HFFc6 (cell line): Measurements from ENCODE around the gene GLYR1. TPM values are rescaled to one million over a fixed set of nuclear protein-coding genes. Genes with fewer than 3 reads are reported as not detected.

ENCODE experiments used
- DNase-seq: peaks from one replicate; pipeline ENCODE4 v3.0.0-alpha.2; 2018
- H3K27ac Mint-ChIP-seq: 2 replicates; pipeline ENCODE4 v1.8.0; 2020; ENCODE audit warnings: mild to moderate bottlenecking, mixed read lengths
- H3K27me3 Mint-ChIP-seq: 2 replicates; pipeline ENCODE4 v1.8.0; 2021; ENCODE audit warnings: mild to moderate bottlenecking, moderate library complexity, mixed read lengths; ENCODE audit not compliant: insufficient read depth
- H3K36me3 Mint-ChIP-seq: 2 replicates; pipeline ENCODE4 v1.8.0; 2021; ENCODE audit warnings: low read depth, mixed read lengths
- H3K4me1 Mint-ChIP-seq: 2 replicates; pipeline ENCODE4 v1.8.0; 2020; ENCODE audit warnings: low read depth, mixed read lengths
- H3K4me3 Mint-ChIP-seq: 2 replicates; pipeline ENCODE4 v1.8.0; 2020; ENCODE audit warnings: mild to moderate bottlenecking, moderate library complexity, mixed read lengths
- H3K9me3 Mint-ChIP-seq: 2 replicates; pipeline ENCODE4 v1.8.0; 2020; ENCODE audit warnings: mild to moderate bottlenecking, mixed read lengths
- total RNA-seq, 6 experiments: library from RNA; stranded (reverse); fragmentation: NEBNext Ultra II Directional; extraction: Animal tissue kit (Norgen Biotek cat#: 25700); gene quantifications; 2 replicates in 1 of 6; 3 replicates in 5 of 6; pipeline ENCODE4 v1.2.3, GENCODE V29; 2021
- TF ChIP-seq, protein P1 (sequence below): fragments of 200-600 bp; sonication (generic); IDR thresholded peaks from 2 replicates; pipeline ENCODE4 v1.5.0; 2021; ENCODE audit warnings: antibody characterized with exemption, mild to moderate bottlenecking

Gene GLYR1
- total RNA-seq, 6 experiments from 2014 or later: 77.6 to 89.4 (median 81.8) TPM

GRCh38 chr16:4855804-4856203 lies 8.7 kb upstream of the GLYR1 start:
- Mint-ChIP-seq H3K9me3 (no peaks in the 10 kb centered on the region), H3K4me1 (peaks cover 26% of the 10 kb centered on the region), H3K27me3 (no peaks in the 10 kb centered on the region; the same call in 1 of the 2 replicates), H3K36me3 (peaks cover 21% of the 10 kb centered on the region), H3K4me3 (no peak overlapping the region), H3K27ac (no peak overlapping the region)
- TF ChIP-seq, protein P1, sequence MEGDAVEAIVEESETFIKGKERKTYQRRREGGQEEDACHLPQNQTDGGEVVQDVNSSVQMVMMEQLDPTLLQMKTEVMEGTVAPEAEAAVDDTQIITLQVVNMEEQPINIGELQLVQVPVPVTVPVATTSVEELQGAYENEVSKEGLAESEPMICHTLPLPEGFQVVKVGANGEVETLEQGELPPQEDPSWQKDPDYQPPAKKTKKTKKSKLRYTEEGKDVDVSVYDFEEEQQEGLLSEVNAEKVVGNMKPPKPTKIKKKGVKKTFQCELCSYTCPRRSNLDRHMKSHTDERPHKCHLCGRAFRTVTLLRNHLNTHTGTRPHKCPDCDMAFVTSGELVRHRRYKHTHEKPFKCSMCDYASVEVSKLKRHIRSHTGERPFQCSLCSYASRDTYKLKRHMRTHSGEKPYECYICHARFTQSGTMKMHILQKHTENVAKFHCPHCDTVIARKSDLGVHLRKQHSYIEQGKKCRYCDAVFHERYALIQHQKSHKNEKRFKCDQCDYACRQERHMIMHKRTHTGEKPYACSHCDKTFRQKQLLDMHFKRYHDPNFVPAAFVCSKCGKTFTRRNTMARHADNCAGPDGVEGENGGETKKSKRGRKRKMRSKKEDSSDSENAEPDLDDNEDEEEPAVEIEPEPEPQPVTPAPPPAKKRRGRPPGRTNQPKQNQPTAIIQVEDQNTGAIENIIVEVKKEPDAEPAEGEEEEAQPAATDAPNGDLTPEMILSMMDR: no peak
- DNase-seq: no peak

GRCh38 chr16:4855371-4855770 lies 8.3 kb upstream of the GLYR1 start:
- peaks cover 20% of the 10 kb centered on the region for H3K36me3 Mint-ChIP-seq
- TF ChIP-seq, protein P1: no peak
- H3K27ac Mint-ChIP-seq: no peak overlapping the region
- no peak overlapping the region for H3K4me3 Mint-ChIP-seq
- H3K4me1 Mint-ChIP-seq: peaks cover 30% of the 10 kb centered on the region
- no peak for DNase-seq
- no peaks in the 10 kb centered on the region; the same call in 1 of the 2 replicates for H3K27me3 Mint-ChIP-seq
- H3K9me3 Mint-ChIP-seq: no peaks in the 10 kb centered on the region

- 0 out of 2 replicates have a peak overlapping the region, but pooled peaks have one; percentile 18 for H3K4me3 Mint-ChIP-seq
- H3K9me3 Mint-ChIP-seq: no peaks in the 10 kb centered on the region
- DNase-seq: no peak
- peak overlapping the region; percentile 55 for H3K27ac Mint-ChIP-seq
- TF ChIP-seq, protein P1: no peak
- peaks cover 2% of the 10 kb centered on the region; the same call in 1 of the 2 replicates for H3K27me3 Mint-ChIP-seq
- peaks cover 5% of the 10 kb centered on the region for H3K36me3 Mint-ChIP-seq
- H3K4me1 Mint-ChIP-seq: peaks cover 49% of the 10 kb centered on the region
Measured at GRCh38 chr16:4852221-4852872, 5.3 kb upstream of the GLYR1 start.

- peak overlapping the region; percentile 64; the same call in 1 of the 2 replicates for H3K27ac Mint-ChIP-seq
Measured at GRCh38 chr16:4850211-4850610, 3.1 kb upstream of the GLYR1 start.

GRCh38 chr16:4847774-4848587 lies 893 bp upstream of the GLYR1 start:
- Mint-ChIP-seq H3K27me3 (peaks cover 2% of the 10 kb centered on the region; the same call in 1 of the 2 replicates), H3K4me1 (peaks cover 62% of the 10 kb centered on the region), H3K27ac (peak overlapping the region; percentile 78), H3K9me3 (no peaks in the 10 kb centered on the region), H3K4me3 (peak overlapping the region; percentile 94), H3K36me3 (peaks cover 20% of the 10 kb centered on the region)
- peak; percentile 61 for DNase-seq
- TF ChIP-seq, protein P1: peak; percentile 22; the same call in 1 of the 2 replicates

More at GRCh38 chr16:4850211-4850610, 3.1 kb upstream of the GLYR1 start:
- Mint-ChIP-seq H3K4me3 (peak overlapping the region; percentile 94), H3K36me3 (peaks cover 16% of the 10 kb centered on the region), H3K9me3 (no peaks in the 10 kb centered on the region), H3K4me1 (peaks cover 61% of the 10 kb centered on the region), H3K27me3 (peaks cover 2% of the 10 kb centered on the region; the same call in 1 of the 2 replicates)
- TF ChIP-seq, protein P1: no peak
- no peak for DNase-seq
